HG03159 (cell line): ENCODE data around the gene GPATCH4.

Experiments
- ATAC-seq: cut with Tn5 transposase; IDR thresholded peaks from one replicate; pipeline ENCODE4 v1.9.1; 2021; ENCODE audit warnings: mild to moderate bottlenecking, moderate library complexity; ENCODE audit not compliant: unreplicated experiment

Gene GPATCH4

GRCh38 chr1:156551066-156551643, 50.1 kb downstream of the GPATCH4 start:
- ATAC-seq = no peak

GRCh38 chr1:156550346-156550745, 50.9 kb downstream of the GPATCH4 start:
- no peak for ATAC-seq

- no peak for ATAC-seq
Measured at GRCh38 chr1:156549831-156550230, 51.4 kb downstream of the GPATCH4 start.

- ATAC-seq = no peak
Measured at GRCh38 chr1:156549390-156549789, 51.9 kb downstream of the GPATCH4 start.

GRCh38 chr1:156547982-156548381, 53.3 kb downstream of the GPATCH4 start:
- ATAC-seq = no peak

GRCh38 chr1:156547434-156547833, 53.8 kb downstream of the GPATCH4 start:
- no peak for ATAC-seq

- ATAC-seq = no peak
Measured at GRCh38 chr1:156546267-156546666, 55.0 kb downstream of the GPATCH4 start.

GRCh38 chr1:156544592-156545102, 56.6 kb downstream of the GPATCH4 start:
- no peak for ATAC-seq
